ENCODE data around the gene DNAJC2.
"Not testable (repeated sequence)": the region's sequence is repeated elsewhere in the genome, so short reads cannot be mapped to it uniquely, and the experiment has no call there.

Gene DNAJC2

DNA sequence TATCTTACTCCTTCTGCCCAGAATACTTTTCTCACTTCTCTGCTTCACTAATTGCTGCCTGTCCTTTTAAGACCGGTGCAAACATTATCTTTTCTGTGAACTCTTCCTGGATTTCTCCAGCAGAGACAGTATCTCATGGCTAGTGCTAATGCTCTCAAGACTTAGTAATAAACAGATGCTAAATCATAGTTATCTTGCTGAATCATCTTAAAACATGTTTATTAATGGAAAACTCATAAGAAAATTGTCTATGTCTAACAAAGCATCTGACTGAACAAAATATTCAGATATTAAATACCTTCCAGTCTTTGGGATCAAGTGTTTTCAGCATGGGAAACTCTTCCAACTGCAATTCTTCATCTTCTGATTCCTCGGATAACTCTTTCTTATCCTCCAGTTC, 3.1 kb downstream of the DNAJC2 start:
- no peak for DNase-seq

GRCh38 chr7:103338864-103339263, 5.7 kb downstream of the DNAJC2 start:
- DNase-seq, result no peak

GRCh38 chr7:103336761-103337160, 7.8 kb downstream of the DNAJC2 start:
- DNase-seq, result no peak

DNA sequence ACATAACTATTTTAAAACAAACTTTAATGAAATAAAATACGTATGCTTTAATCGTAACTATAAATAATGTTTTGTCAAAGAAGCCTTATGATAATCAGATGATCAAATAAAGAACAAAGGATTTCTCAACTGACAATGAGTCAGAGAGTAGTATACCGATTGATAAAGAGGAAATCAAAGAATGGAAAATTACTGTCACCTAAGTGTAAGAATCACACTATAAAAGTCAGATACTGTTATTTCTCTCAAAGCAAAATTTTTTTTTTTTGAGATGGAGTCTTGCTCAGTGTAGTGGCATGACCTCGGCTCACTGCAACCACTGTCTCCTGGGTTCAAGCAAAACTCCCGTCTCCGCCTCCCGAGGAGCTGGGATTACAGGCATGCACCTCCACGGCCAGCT, 18.8 kb downstream of the DNAJC2 start:
- no peak for DNase-seq

GRCh38 chr7:103317009-103317408, 27.6 kb downstream of the DNAJC2 start:
- DNase-seq, result no peak

DNA sequence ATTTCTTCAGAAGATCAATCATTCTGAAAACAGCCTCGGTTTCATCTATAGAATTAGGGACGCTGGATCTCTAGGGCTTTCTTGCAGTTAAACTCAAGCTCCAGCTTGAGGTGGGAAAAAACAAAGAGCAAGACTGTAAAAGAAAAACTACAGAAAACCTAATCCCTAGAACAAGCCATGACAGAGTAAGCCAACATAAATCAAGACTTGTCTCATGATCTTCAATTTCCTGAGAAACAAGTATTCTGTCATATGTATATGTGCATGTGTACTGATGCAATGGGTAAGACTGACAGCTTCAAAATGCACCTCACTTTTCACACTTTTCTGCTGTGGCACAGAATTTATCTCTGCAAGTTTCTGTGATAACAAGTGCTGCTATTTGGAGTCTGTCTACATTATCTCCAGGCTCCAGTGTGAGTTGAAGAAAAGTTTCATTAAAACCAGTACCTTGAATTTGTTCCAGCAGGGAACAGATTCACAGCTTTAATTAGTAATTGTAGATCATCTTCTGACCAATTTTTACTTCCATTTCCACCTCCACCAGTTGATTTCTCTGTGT, 28.1 kb downstream of the DNAJC2 start:
- no peak for DNase-seq

DNA sequence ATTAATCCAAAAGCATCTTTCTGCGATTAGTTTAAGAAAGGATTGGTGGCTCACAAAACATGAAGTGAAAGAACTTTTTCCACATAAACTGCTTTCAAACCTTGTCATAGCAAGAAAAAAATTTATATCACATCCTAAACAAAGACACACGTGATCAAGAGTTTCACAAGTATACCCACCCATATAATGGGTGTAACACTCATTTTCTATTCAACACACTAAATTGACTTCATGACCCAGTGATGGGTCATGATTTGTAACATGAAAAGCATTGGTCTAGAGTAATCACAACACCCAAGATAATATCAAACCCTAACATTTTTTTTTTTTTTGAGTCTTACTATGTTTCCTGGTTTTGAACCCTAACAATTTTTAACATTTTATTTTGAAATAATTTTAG, 29.7 kb downstream of the DNAJC2 start:
- no peak for DNase-seq

DNA sequence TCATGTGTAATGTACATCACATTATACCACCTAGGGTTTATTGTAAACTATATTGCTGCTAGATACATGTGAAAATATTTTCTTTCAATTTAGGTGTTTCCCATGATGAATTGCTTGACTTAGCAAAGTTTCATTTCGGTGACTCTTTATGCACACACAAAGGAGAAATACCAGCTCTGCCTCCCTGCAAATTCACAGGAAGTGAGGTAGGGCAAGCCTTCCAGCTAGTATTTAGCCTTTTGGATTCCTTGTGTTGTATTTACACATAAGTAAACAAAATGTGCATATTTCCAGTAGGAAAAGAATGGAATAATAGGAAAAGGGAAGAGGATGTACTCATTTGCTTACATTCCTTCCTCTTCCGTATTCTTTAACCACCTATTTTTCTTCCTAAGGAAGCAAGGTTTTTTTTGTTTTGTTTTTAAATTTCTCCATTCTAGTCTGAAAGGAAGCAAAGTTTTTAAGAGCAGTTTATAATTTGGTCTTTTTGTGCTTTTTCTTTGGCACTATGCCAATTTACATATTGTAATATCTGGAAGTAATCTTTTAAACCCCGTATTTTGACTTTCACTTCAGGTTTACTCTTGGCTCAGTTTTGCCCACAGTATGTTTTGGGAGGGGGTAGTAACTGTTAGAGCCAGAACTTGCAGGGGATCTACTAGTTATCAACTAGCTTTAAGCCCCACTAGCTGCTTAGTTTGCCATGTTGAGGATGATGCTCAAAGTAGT, 36.9 kb downstream of the DNAJC2 start:
- DNase-seq, result no peak

DNA sequence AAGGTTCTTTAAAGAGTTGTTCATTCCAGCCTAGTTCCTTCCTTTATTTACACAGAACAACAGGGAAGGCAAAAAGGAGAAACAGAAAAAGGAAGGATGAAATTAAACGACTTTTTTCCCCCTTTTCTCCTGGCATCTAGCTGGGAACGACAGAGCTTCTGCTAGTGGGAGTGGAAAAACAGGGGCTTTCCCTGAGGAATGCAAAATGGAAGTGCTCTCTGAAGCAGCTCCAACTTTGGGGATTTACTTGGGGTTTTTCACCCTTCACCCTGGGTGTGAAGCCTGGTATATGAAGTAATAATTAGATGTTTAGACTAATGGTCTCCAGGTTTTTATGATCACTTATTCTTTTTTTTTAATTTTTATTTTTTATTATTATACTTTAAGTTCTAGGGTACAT, 43.1 kb downstream of the DNAJC2 start:
- DNase-seq, result no peak

DNA sequence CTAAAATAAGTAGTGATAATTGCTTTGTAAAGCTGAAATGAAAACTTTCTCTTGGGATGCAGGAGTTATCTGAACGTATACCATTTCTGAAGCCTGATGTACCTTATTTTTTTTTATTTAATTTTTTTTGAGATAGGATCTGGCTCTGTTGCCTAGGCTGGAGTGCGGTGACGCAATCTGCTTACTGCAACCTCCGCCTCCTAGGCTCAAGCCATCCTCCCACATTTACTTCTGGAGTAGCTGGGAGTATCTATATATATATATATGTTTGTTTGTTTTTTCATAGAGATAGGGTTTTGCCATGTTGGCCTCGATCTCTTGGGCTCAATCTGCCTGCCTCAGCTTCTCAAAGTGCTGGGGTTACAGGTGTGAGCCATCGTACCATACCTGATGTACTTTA, 44.9 kb downstream of the DNAJC2 start:
- no peak for DNase-seq

DNA sequence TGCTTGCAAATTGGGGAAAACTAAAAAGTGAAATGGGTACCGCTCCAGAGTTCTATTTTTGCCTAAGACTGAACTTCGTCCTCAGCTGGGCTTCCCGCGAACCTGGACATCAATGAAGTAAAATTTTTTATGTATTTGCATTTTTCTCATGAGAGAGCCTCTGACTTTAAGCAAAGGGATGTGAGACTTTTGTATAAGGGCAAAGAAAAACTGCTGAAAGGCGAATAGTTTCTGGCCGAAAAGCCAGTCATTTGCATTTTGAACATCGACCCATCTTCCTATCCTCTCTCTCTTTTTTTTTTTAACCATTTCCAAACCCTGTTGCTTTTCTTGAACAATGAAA, 46.8 kb downstream of the DNAJC2 start:
- DNase-seq, result no peak

DNA sequence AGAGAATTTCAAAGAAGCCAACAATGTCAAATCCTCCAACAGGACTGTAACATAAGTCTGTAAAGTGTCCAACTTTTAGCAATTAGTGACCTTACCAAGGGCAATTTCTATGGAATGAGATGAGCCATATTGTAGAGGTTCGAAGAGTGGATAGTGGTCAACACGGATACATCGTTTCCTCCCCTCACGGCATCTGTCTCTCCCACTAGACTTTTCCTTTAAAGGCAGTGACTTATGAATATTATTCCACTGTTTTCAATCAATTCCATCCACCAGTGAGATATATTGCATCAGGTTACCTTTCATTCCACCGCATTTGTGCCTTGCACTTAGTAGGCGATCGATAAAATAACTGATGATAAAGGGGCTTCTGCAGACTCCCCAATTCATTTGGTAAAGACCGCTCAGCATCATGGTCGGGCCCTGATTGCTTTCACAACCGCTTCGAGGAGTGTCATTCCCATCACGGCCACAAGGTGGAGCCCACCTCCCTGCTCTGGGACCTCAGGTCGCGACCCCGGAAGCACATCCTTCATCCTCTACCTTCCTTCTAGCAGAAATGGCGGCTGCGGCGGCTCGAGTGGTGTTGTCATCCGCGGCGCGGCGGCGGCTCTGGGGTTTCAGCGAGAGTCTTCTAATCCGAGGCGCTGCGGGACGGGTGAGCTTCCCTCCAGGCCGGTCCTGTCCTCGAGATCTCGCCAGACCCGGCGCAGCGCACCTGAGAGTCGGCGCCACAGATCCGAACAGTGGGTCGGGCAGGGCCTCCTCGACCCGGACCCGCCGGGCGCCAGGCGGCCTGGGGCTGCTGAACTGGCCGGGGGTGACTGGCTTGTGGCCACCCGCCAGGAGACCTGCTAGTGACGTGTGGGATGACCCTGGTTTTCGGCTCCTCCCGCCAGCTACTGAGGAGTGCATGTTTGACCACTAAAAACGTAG, 47.4 kb downstream of the DNAJC2 start, which contains the start of gene PMPCB:
Gene PMPCB (plus strand): TSS at position 535 of the 936 bp plus-strand sequence. CDS start 25 bp downstream, at position 560.
- DNase-seq, result peak; percentile 97

- DNase-seq, result no peak
These were observed 51.0 kb downstream of the DNAJC2 start for GRCh38 chr7:103293526-103293925.

DNA sequence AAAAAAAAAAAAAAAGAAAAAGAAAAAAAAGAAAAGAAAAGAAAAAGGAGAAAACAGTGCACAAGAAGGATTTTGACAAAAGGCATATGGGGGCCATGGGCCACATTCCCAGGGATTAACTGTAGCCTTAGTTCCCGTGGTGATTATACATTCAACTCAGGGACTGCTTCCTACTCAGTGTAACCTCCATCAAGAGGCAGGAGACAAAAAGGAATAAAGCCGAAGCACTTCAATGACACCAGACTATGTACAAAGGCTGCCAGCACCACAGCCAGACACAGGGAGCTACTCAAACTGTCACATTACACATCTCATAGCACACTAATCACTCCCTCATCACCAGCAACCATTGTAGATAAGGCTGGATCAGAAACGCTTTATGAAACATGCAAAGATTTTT, 52.4 kb downstream of the DNAJC2 start:
- DNase-seq, result no peak

- not testable (repeated sequence) for DNase-seq
These were observed 61.7 kb downstream of the DNAJC2 start for GRCh38 chr7:103282802-103283427.

DNA sequence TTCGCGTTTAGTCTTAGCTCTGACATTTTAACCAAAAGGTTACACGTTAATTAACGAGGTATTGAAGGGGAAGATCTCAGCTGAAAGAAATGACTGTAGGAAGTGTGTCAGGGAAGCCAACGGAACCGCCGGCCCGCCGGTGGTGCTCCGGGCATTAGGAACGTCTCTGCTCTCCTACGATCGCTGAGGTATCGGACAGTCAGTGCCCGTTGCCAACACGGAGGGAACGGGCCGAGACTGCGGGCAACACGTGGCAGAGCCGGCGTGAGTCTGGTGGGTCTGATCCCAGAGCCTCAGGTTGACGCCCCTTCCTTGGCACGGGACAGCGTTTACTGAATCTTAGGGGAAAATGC, 63.8 kb downstream of the DNAJC2 start:
- not testable (repeated sequence) for DNase-seq

GRCh38 chr7:103279963-103280802, 64.4 kb downstream of the DNAJC2 start:
- DNase-seq, result peak; percentile 87

DNA sequence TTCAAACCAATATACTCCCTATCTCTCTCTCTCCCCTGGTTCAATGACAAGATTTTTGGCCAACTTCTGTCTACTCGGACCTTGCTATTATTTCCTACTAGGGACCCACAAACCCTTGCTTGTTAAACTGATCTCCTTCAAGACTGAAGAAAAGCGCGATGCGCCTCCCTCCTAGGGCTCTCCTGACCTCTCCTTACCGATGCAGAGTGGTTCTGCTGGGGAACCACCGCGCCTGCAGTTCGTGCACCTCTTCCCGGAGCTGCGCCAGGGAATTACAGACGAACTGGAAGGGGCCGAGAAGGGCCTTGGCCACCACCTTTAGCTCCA, 65.0 kb downstream of the DNAJC2 start:
- not testable (repeated sequence) for DNase-seq

GRCh38 chr7:103278195-103278594, 66.4 kb downstream of the DNAJC2 start:
- not testable (repeated sequence) for DNase-seq

GRCh38 chr7:103274867-103275266, 69.7 kb downstream of the DNAJC2 start:
- not testable (repeated sequence) for DNase-seq

- not testable (repeated sequence) for DNase-seq
These were observed 71.2 kb downstream of the DNAJC2 start for GRCh38 chr7:103273374-103273773.

GRCh38 chr7:103266229-103266628, 78.3 kb downstream of the DNAJC2 start:
- not testable (repeated sequence) for DNase-seq

Data from effector CD4-positive, alpha-beta T cell (primary cell).